ENCODE measurements around the gene DAAM2. TPM values are rescaled to one million over a fixed set of nuclear protein-coding genes. Genes with fewer than 3 reads are reported as not detected.

DAAM2 gene
- total RNA-seq, 2 donors from 2014 or later = 7.1 to 9.8 TPM

GRCh38 chr6:39932386-39932910 is 140.3 kb downstream of the DAAM2 start:
- DNase-seq (no peak), ATAC-seq (no peak)
- intact Hi-C loops (cut with DNase I, micrococcal nuclease) = no loop called here

GRCh38 chr6:39933669-39934130 is 141.5 kb downstream of the DAAM2 start:
- intact Hi-C loops (cut with DNase I, micrococcal nuclease) = no loop called here
- ATAC-seq (peak; percentile 19), DNase-seq (no peak)

GRCh38 chr6:39934131-39934757 is 142.1 kb downstream of the DAAM2 start, which contains the start of gene MOCS1:
MOCS1 (minus strand) TSS chr6:39934462; CDS start chr6:39934417, 45 bp downstream.
- DNase-seq (peak; percentile 74 to 83), ATAC-seq (peak; percentile 92)
- intact Hi-C loops (cut with DNase I, micrococcal nuclease) = no loop called here

- intact Hi-C loops (cut with DNase I, micrococcal nuclease) = no loop called here
- DNase-seq (no peak), ATAC-seq (no peak)
These were observed 143.1 kb downstream of the DAAM2 start for GRCh38 chr6:39935241-39935640.

- intact Hi-C loops (cut with DNase I, micrococcal nuclease) = no loop called here
- ATAC-seq (no peak), DNase-seq (no peak)
These were observed 144.7 kb downstream of the DAAM2 start for GRCh38 chr6:39936857-39937256.

GRCh38 chr6:39937686-39938333 is 145.6 kb downstream of the DAAM2 start:
- no peak for DNase-seq
- intact Hi-C loops (cut with DNase I, micrococcal nuclease) = no loop called here
- ATAC-seq = peak; percentile 81

- intact Hi-C loops (cut with DNase I, micrococcal nuclease) = no loop called here
- DNase-seq (no peak), ATAC-seq (no peak)
These were observed 146.8 kb downstream of the DAAM2 start for GRCh38 chr6:39938773-39939654.

GRCh38 chr6:39941138-39941537 is 149.0 kb downstream of the DAAM2 start:
- ATAC-seq (no peak), DNase-seq (no peak)
- intact Hi-C loops (cut with DNase I, micrococcal nuclease) = no loop called here

- DNase-seq = no peak
- no peak for ATAC-seq
- intact Hi-C loops (cut with DNase I, micrococcal nuclease) = no loop called here
These were observed 149.6 kb downstream of the DAAM2 start for GRCh38 chr6:39941820-39942219.

- intact Hi-C loops (cut with DNase I, micrococcal nuclease) = no loop called here
- no peak for DNase-seq
- ATAC-seq = no peak
These were observed 150.9 kb downstream of the DAAM2 start for GRCh38 chr6:39942903-39943580.

GRCh38 chr6:39945626-39946025 is 153.4 kb downstream of the DAAM2 start:
- DNase-seq (peak; percentile 51 to 69), ATAC-seq (peak; percentile 91)
- intact Hi-C loops (cut with DNase I, micrococcal nuclease) = no loop called here

GRCh38 chr6:39947611-39948068 is 155.5 kb downstream of the DAAM2 start:
- intact Hi-C loops (cut with DNase I, micrococcal nuclease) = no loop called here
- DNase-seq (no peak), ATAC-seq (peak; percentile 60)

- DNase-seq (no peak), ATAC-seq (peak; percentile 39)
- intact Hi-C loops (cut with DNase I, micrococcal nuclease) = no loop called here
These were observed 156.1 kb downstream of the DAAM2 start for GRCh38 chr6:39948199-39948791.

- intact Hi-C loops (cut with DNase I, micrococcal nuclease) = no loop called here
- ATAC-seq = no peak
These were observed 158.0 kb downstream of the DAAM2 start for GRCh38 chr6:39950125-39950720.

GRCh38 chr6:39951191-39951590 is 159.0 kb downstream of the DAAM2 start:
- intact Hi-C loops (cut with DNase I, micrococcal nuclease) = no loop called here
- no peak for DNase-seq
- ATAC-seq = no peak

More at GRCh38 chr6:39950125-39950720, 158.0 kb downstream of the DAAM2 start:
- DNase-seq = no peak

- DNase-seq (no peak), ATAC-seq (no peak)
- intact Hi-C loops (cut with DNase I, micrococcal nuclease) = no loop called here
These were observed 159.5 kb downstream of the DAAM2 start for GRCh38 chr6:39951716-39952115.

- DNase-seq (no peak), ATAC-seq (no peak)
These were observed 160.0 kb downstream of the DAAM2 start for GRCh38 chr6:39952167-39952566.

GRCh38 chr6:39953076-39953618 is 161.0 kb downstream of the DAAM2 start:
- ATAC-seq (no peak), DNase-seq (no peak)
- intact Hi-C loops (cut with DNase I, micrococcal nuclease) = no loop called here

More at GRCh38 chr6:39952167-39952566, 160.0 kb downstream of the DAAM2 start:
- intact Hi-C loops (cut with DNase I, micrococcal nuclease) = no loop called here

All from left colon (tissue), 2 donors.